Subcutaneous adipose tissue (tissue), 4 donors: Measurements from ENCODE around the gene GDPGP1. TPM values are rescaled to one million over a fixed set of nuclear protein-coding genes. Genes with fewer than 3 reads are reported as not detected.

ENCODE experiments used
- CTCF ChIP-seq: fragments of 450-650 bp; IDR thresholded peaks from one replicate; pipeline ENCODE4 v1.5.1; 2016; ENCODE audit warnings: low read depth, mild to moderate bottlenecking, control low read depth, antibody characterized with exemption, moderate library complexity
- total RNA-seq, 4 donors: library from RNA; depleted of rRNA; stranded (reverse); fragments of >200 nt; gene quantifications; one replicate each; pipeline ENCODE4 v1.1.0, GENCODE V29; 2016

Gene GDPGP1
- total RNA-seq, 4 donors from 2014 or later: 2.6 to 5.9 (median 3.6) TPM

DNA sequence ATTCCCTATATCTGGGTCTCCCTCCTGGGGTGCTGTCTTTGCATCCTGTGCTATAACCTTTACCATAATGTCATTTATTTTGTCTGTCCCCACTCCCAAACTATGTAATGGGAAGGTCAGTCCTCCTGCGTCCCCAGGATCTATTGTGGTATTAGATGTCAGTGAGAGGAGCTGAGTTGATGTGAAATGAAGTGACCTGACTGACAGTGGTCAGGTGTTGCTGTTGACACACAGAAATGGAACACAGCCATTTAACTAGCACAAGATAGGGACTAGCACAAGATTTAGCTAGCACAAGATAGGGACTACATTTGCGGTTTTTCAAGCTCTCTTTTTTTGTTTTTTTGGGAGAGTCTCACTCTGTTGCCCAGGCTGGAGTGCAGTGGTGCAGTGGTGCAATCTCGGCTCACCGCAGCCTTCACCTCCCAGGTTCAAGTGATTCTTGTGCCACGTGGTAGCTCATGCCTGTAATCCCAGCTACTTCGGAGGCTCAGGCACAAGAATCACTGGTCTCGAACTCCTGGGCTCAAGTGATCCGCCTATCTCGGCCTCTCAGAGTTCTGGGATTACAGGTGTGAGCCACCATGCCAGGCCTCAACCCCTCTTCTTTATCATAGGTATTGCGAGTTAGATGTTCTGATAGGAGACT is 36.6 kb downstream of the GDPGP1 start:
- TF ChIP-seq CTCF: no peak

DNA sequence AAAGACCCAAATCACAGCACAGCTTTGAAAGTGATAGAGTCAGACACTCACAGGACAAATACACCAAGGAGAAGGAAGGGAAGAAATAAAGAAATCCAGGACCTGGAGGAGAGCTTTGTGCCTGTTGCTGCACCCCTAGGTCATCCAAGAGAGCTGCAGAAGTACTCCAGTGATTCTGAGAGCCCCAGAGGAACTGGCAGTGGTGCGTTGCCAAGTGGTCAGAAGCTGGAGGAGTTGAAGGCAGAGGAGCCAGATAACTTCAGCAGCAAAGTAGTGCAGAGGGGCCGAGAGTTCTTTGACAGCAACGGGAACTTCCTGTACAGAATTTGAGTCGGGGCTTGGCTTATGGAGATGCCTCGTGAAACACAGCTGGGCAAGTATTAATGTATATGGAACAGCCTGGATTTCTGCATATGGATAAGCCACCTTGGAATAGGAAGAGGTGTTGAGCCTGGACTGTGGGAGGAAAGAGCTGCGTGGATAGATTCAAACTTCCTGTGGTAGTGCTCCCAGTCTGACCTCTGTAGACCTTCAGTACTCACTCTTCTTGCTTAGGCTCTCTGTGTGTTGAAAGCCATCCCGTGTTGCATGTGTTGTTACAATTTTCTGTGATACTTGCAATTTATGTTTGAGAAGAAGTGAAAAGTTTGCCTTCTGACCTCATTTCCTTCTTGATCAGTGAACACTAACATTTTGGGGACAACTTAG is 37.6 kb downstream of the GDPGP1 start:
- no peak for TF ChIP-seq CTCF

DNA sequence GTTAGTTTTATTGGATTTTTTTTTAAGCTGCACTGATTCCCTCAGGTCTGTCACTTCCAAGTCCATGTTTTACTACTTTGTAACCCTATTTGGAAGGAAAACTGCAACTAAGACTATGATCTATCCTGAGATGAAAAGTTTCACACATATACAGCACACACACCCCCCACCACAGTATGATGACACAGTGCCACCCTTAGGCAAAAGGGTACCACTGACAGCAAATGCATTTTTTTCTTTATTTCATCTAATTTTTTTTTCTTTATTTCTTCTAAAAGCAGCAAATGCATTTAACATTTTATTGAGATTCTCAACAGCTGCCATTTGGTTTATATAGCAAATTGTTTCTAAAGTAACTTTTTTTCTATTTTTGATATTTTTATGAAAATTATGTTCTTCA is 52.7 kb downstream of the GDPGP1 start:
- no peak for TF ChIP-seq CTCF

DNA sequence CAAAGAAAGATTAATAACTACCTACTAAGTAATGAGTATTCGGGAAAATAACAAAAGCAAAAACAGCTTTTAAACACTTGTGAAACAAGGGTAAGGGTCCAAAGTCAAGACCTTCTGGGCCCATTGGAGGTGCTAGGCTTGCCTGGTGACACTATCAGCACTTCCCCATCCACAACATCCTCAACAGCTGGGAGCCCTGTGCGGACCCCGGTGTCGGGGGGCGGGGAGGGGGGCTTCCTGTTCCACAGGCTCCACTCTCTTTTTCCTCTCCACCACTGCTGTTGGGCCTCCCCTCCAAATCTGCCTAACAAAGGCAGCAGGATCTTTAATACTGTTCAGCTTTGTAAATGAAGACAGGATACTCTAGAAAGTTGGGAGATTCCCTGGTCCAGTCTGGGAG is 53.1 kb downstream of the GDPGP1 start:
- no peak for TF ChIP-seq CTCF

DNA sequence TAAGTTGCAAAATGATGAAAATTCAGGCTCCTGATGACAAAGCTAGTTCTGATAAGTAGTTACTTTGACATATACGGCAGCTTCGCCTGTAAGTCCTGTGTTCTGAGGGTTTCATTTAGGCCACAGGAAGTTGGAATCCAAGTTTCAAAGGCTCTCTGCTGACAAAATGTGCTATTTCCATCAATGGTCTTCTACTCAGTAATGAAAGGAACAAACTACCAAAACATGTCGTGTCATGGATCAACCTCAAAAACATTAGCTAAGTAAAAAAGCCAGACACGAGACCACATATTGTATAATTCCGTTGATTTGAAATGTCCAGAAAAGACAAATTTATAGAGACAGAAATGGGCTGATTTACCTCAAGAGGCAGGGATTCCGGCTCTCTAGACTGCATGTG is 53.9 kb downstream of the GDPGP1 start:
- no peak for TF ChIP-seq CTCF

GRCh38 chr15:90291679-90292356 is 57.8 kb downstream of the GDPGP1 start:
- TF ChIP-seq CTCF: no peak

DNA sequence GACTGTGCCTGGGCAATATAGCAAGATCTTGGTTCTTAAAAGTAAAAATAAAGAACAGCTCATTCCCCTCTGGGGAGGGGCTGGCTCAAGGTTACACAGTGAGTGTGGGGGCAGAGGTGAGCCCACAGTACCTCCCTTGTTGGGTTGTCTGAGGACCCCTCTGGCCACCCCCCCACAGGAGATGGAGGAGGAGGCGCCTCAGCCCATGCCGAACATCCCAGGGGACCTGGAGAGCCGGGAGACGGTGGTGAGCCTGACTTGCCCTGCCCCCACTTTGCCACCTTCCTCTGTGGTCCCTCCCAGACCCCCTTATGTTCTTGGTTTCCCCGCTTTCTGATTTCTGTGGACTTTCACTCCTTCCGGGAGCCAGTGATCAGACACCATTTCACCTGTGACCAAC is 60.1 kb downstream of the GDPGP1 start:
- no peak for TF ChIP-seq CTCF
